Breast epithelium (tissue), 3 donors: ENCODE results near the gene ADARB2.

Experiments
- CTCF ChIP-seq, 3 donors: fragments of 450-650 bp; IDR thresholded peaks; one replicate each; pipeline ENCODE4 v1.5.1; 2016 to 2017; ENCODE audit warnings: antibody characterized with exemption in 3 of 3, mild to moderate bottlenecking in 3 of 3, moderate library complexity in 3 of 3
- POLR2A ChIP-seq: fragments of 450-650 bp; IDR thresholded peaks from one replicate; pipeline ENCODE4 v1.6.1; 2016; ENCODE audit warnings: antibody characterized with exemption, mild to moderate bottlenecking, moderate library complexity
- POLR2AphosphoS5 ChIP-seq, 3 donors: sonication (generic); formaldehyde crosslinking; IDR thresholded peaks; one replicate each; pipeline ENCODE4 v1.6.1; 2017; ENCODE audit warnings: antibody characterized with exemption in 3 of 3

GRCh38 chr10:1345368-1345767 is 392.0 kb downstream of the ADARB2 start:
- TF ChIP-seq CTCF (IDR thresholded peaks at IDR 0.05) (no peak), POLR2A (no peak), POLR2AphosphoS5 (IDR thresholded peaks at IDR 0.05) (no peak)
